HG03025 (cell line): ENCODE data around the gene CALM3.
"Not testable (repeated sequence)": the region's sequence is repeated elsewhere in the genome, so short reads cannot be mapped to it uniquely, and the experiment has no call there.

Experiments
- ATAC-seq: cut with Tn5 transposase; IDR thresholded peaks from one replicate; pipeline ENCODE4 v1.9.1; 2021; ENCODE audit warnings: mild to moderate bottlenecking, moderate library complexity; ENCODE audit not compliant: unreplicated experiment, low FRiP score

The CALM3 gene

GRCh38 chr19:46601318-46602224, at the start of gene CALM3:
CALM3 (plus strand) TSS chr19:46601330; CDS start chr19:46601435, 105 bp downstream.
- peak; percentile 20 for ATAC-seq

DNA sequence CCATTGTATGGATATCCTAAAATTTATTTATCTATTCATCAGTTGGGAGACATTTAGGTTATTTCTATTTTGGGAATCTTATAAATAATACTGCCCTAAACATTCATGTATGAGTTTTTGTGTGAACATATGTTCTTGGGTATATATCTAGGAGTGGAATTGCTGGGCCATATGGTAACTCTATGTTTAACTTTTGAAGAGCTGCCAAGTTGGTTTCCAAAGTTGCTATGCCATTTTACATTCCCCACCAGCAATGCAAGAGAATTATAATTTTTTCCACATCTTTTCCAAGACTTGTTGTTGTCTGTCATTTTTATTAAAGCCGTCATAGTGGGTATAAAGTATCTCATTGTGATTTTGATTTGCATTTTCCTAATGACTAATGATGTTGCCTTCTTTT, 48.2 kb upstream of the CALM3 start:
- no peak for ATAC-seq

- no peak for ATAC-seq
These were observed 47.0 kb upstream of the CALM3 start for GRCh38 chr19:46554161-46554560.

- ATAC-seq: no peak
These were observed 45.4 kb upstream of the CALM3 start for GRCh38 chr19:46555628-46556280.

- ATAC-seq: not testable (repeated sequence)
These were observed 44.7 kb upstream of the CALM3 start for GRCh38 chr19:46556471-46556870.

- ATAC-seq: no peak
These were observed 41.9 kb upstream of the CALM3 start for GRCh38 chr19:46559203-46559602.

DNA sequence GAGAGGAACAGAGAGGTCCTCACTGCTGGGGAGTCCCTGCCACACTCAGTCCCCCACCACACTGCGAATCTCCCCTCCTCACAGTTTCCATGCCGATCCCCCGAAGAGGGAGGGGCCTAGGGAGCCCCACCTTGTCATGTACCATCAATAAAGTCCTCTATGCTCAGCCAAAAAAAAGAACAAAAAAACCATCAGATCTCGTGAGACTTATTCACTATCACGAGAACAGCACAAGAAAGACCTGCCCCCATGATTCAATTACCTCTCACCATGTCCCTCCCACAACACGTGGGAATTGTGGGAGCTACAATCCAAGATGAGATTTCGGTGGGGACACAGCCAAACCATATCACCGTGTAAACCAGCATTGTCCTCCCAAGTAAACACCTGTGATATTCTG, 41.5 kb upstream of the CALM3 start:
- ATAC-seq: not testable (repeated sequence)

DNA sequence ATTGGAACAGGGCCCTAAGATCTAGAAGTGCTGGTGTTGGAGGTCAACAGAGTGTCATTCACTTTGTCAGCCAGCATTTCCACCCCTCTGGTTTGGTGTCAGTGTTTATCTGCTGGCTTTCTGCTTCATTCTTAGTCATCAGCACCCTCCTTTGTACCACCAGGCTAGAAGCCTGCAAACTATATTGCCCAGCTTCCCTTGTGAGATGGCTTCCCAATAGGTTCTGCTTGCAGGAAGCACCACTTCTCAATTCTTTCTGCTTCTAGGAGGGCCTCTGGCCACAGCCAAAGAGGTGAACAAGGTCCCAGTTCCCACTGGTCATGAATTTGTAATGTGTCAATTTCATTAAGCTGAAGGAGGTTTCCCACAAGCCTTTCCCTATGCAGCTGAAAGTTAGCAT, 36.4 kb upstream of the CALM3 start:
- ATAC-seq: no peak

GRCh38 chr19:46571495-46571894, 29.6 kb upstream of the CALM3 start:
- no peak for ATAC-seq

DNA sequence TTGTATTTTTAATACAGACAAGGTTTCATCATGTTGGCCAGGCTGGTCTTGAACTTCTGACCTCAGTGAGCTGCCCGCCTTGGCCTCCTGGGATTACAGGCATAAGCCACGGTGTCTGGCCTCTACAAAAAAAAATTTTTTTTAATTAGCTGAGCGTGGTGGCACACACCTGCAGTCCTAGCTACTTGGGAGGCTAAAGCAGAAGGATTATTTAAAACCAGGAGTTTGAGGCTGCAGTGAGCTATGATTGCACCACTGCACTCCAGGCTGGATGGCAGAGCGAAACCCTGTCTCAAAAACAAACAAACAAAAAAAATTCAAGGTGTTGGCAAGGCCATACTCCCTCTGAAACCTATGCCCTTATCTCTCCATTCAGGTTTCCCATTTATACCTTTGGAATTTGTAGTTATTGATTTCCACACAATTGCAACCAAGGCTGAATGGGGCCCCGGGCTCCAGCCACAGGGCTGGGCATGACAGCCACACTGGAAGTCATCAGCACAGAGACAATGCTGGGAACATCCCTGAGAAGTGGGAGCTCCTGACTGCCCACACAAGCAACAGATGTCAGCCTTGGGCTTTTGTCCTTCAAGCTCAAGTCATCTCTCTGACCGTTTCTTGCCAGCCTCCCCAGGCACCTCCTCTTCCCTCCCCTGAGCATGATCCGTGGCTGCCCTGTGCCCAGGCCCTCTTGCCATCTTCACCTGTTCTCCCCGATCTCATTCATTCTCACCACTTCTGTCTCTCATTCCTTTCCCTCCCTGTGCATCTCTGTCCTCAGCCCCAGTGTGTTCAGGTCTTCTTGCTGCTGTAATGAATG, 27.2 kb upstream of the CALM3 start:
- no peak for ATAC-seq

GRCh38 chr19:46574533-46574932, 26.6 kb upstream of the CALM3 start:
- no peak for ATAC-seq

- no peak for ATAC-seq
These were observed 22.7 kb upstream of the CALM3 start for GRCh38 chr19:46578450-46578849.

GRCh38 chr19:46579361-46579879, 21.7 kb upstream of the CALM3 start:
- ATAC-seq: no peak

GRCh38 chr19:46580247-46580646, 20.9 kb upstream of the CALM3 start:
- ATAC-seq: no peak

DNA sequence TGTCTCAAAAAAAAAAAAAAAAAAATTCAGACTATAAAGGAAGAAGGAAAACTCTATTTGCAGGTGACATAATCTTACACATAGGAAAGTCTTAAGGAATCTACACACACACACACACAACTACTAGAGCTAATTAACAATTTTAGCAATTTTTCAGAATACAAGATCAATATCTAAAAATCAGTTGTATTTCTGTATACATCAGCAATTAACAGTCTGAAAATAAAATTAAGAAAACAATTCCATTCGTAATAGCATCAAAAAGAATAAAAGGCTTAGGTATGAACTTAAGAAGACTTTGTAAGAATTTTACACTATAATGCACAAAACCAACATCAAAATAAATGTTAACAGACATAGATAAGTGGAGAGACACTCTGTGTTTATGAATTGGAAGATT, 15.6 kb upstream of the CALM3 start:
- ATAC-seq: no peak

- ATAC-seq: no peak
These were observed 14.8 kb upstream of the CALM3 start for GRCh38 chr19:46586294-46586693.

GRCh38 chr19:46587861-46588260, 13.3 kb upstream of the CALM3 start:
- ATAC-seq: no peak

- no peak for ATAC-seq
These were observed 9.9 kb upstream of the CALM3 start for GRCh38 chr19:46591254-46591653.

- no peak for ATAC-seq
These were observed 9.3 kb upstream of the CALM3 start for GRCh38 chr19:46591870-46592269.

- no peak for ATAC-seq
These were observed 5.1 kb upstream of the CALM3 start for GRCh38 chr19:46596008-46596407.
